WTC11 (cell line): ENCODE measurements around the gene TPCN2. TPM values are rescaled to one million over a fixed set of nuclear protein-coding genes. Genes with fewer than 3 reads are reported as not detected.

Experiments
- ATAC-seq: fragments of 200-7000 bp; cut with Tn5 transposase; 2 replicates; pipeline ENCODE4 v1.10.0; 2021; ENCODE audit warnings: mild to moderate bottlenecking, moderate library complexity
- CTCF ChIA-PET: fragments of 300-600 bp; sonication (Branson Sonifier 250); formaldehyde crosslinking; loops from one replicate; lab custom pipeline; 2021; ENCODE audit warnings: antibody characterized with exemption; lab: Charles Lee
- POLR2A ChIA-PET: fragments of 350-600 bp; sonication (Branson Sonifier 250); formaldehyde crosslinking; loops from one replicate; lab custom pipeline; 2021; ENCODE audit warnings: antibody characterized with exemption; lab: Charles Lee
- DNase-seq: peaks from one replicate; pipeline ENCODE4 v3.0.0; 2021; ENCODE audit warnings: low spot score
- H3K27ac Mint-ChIP-seq: 2 replicates; pipeline ENCODE4 v1.8.0; 2021; ENCODE audit warnings: mixed read lengths
- H3K27me3 Mint-ChIP-seq: 2 replicates; pipeline ENCODE4 v1.8.0; 2021; ENCODE audit warnings: low read depth, mild to moderate bottlenecking, moderate library complexity, mixed read lengths
- H3K36me3 Mint-ChIP-seq: 2 replicates; pipeline ENCODE4 v1.8.0; 2021; ENCODE audit warnings: mixed read lengths
- H3K4me1 Mint-ChIP-seq: 2 replicates; pipeline ENCODE4 v1.8.0; 2022; ENCODE audit warnings: mixed read lengths
- H3K4me3 Mint-ChIP-seq: 2 replicates; pipeline ENCODE4 v1.8.0; 2021; ENCODE audit warnings: mild to moderate bottlenecking, moderate library complexity, mixed read lengths
- H3K9me3 Mint-ChIP-seq: 2 replicates; pipeline ENCODE4 v1.8.0; 2021; ENCODE audit warnings: mixed read lengths
- CBFB ChIP-seq: sonication (generic); formaldehyde crosslinking; IDR thresholded peaks from 2 replicates; pipeline ENCODE4 v1.8.1; 2022; ENCODE audit warnings: mild to moderate bottlenecking, low read depth, missing genetic modification reagents
- CREM ChIP-seq: sonication (generic); formaldehyde crosslinking; IDR thresholded peaks from 2 replicates; pipeline ENCODE4 v1.8.1; 2022; ENCODE audit warnings: mild to moderate bottlenecking, missing genetic modification reagents, moderate library complexity
- GABPB1 ChIP-seq: sonication (generic); formaldehyde crosslinking; IDR thresholded peaks from 2 replicates; pipeline ENCODE4 v1.8.1; 2023; ENCODE audit warnings: mild to moderate bottlenecking, missing genetic modification reagents
- GRHL2 ChIP-seq: fragments of 250-450 bp; sonication (Bioruptor Pico); IDR thresholded peaks from 2 replicates; pipeline ENCODE4 v1.8.0; 2022; ENCODE audit warnings: mild to moderate bottlenecking, moderate library complexity; ENCODE audit not compliant: insufficient replicate concordance, severe bottlenecking
- IRF2 ChIP-seq: sonication (generic); formaldehyde crosslinking; IDR thresholded peaks from 2 replicates; pipeline ENCODE4 v1.8.0; 2022; ENCODE audit warnings: low read depth, missing genetic modification reagents, borderline replicate concordance
- NFE2L1 ChIP-seq: sonication (generic); formaldehyde crosslinking; IDR thresholded peaks from 2 replicates; pipeline ENCODE4 v1.8.1; 2023; ENCODE audit warnings: missing genetic modification reagents
- NR1H2 ChIP-seq: sonication (generic); formaldehyde crosslinking; IDR thresholded peaks from 2 replicates; pipeline ENCODE4 v1.9.0; 2021; ENCODE audit warnings: mild to moderate bottlenecking, moderate library complexity, missing genetic modification reagents
- NR3C1 ChIP-seq: sonication (generic); formaldehyde crosslinking; conservative IDR thresholded peaks from 2 replicates; pipeline ENCODE4 v1.8.1; 2023; ENCODE audit warnings: low read depth, mild to moderate bottlenecking, missing genetic modification reagents
- SMAD4 ChIP-seq: sonication (generic); formaldehyde crosslinking; IDR thresholded peaks from 2 replicates; pipeline ENCODE4 v1.8.0; 2022; ENCODE audit warnings: mild to moderate bottlenecking, missing genetic modification reagents
- TEAD1 ChIP-seq: sonication (generic); formaldehyde crosslinking; IDR thresholded peaks from 2 replicates; pipeline ENCODE4 v1.8.0; 2022; ENCODE audit warnings: mild to moderate bottlenecking, missing genetic modification reagents
- ZNF317 ChIP-seq: sonication (generic); formaldehyde crosslinking; IDR thresholded peaks from 2 replicates; pipeline ENCODE4 v1.8.1; 2023; ENCODE audit warnings: low read depth, mild to moderate bottlenecking, moderate library complexity, missing genetic modification reagents, borderline replicate concordance
- total RNA-seq: library from RNA; stranded (reverse); gene quantifications from 3 replicates; pipeline ENCODE4 v1.2.3, GENCODE V29; 2021
- TF ChIP-seq, protein P1 (sequence below): fragments of 200-600 bp; IDR thresholded peaks from 2 replicates; pipeline ENCODE4 v1.8.0; 2022; ENCODE audit warnings: antibody characterized with exemption
- TF ChIP-seq, protein P2 (sequence below): fragments of 250-450 bp; sonication (Bioruptor Pico); conservative IDR thresholded peaks from 2 replicates; pipeline ENCODE4 v1.9.0; 2021; ENCODE audit warnings: mild to moderate bottlenecking
- TF ChIP-seq, protein P3 (sequence below): sonication (generic); formaldehyde crosslinking; IDR thresholded peaks from 2 replicates; pipeline ENCODE4 v1.8.0; 2022; ENCODE audit warnings: mild to moderate bottlenecking, missing genetic modification reagents
- TF ChIP-seq, protein P4 (sequence below): sonication (generic); formaldehyde crosslinking; conservative IDR thresholded peaks from 2 replicates; pipeline ENCODE4 v1.8.1; 2022; ENCODE audit warnings: mild to moderate bottlenecking, missing genetic modification reagents
- TF ChIP-seq, protein P5 (sequence below): sonication (generic); formaldehyde crosslinking; IDR thresholded peaks from 2 replicates; pipeline ENCODE4 v1.8.1; 2023; ENCODE audit warnings: mild to moderate bottlenecking, missing genetic modification reagents, moderate library complexity
- TF ChIP-seq, protein P6 (sequence below): fragments of 250-450 bp; sonication (Bioruptor Pico); IDR thresholded peaks from 2 replicates; pipeline ENCODE4 v1.9.0; 2021; ENCODE audit warnings: mild to moderate bottlenecking
- TF ChIP-seq, protein P7 (sequence below): sonication (generic); formaldehyde crosslinking; IDR thresholded peaks from 2 replicates; pipeline ENCODE4 v1.8.0; 2022; ENCODE audit warnings: mild to moderate bottlenecking, missing genetic modification reagents
- TF ChIP-seq, protein P8 (sequence below): fragments of 250-450 bp; sonication (Bioruptor Pico); IDR thresholded peaks from 2 replicates; pipeline ENCODE4 v1.8.0; 2021; ENCODE audit warnings: mild to moderate bottlenecking
- TF ChIP-seq, protein P9 (sequence below): fragments of 250-450 bp; sonication (Bioruptor Pico); IDR thresholded peaks from 2 replicates; pipeline ENCODE4 v1.9.0; 2021; ENCODE audit warnings: mild to moderate bottlenecking, borderline replicate concordance

TPCN2 gene
- total RNA-seq, 1 experiment from 2014 or later, result 24.6 TPM

DNA sequence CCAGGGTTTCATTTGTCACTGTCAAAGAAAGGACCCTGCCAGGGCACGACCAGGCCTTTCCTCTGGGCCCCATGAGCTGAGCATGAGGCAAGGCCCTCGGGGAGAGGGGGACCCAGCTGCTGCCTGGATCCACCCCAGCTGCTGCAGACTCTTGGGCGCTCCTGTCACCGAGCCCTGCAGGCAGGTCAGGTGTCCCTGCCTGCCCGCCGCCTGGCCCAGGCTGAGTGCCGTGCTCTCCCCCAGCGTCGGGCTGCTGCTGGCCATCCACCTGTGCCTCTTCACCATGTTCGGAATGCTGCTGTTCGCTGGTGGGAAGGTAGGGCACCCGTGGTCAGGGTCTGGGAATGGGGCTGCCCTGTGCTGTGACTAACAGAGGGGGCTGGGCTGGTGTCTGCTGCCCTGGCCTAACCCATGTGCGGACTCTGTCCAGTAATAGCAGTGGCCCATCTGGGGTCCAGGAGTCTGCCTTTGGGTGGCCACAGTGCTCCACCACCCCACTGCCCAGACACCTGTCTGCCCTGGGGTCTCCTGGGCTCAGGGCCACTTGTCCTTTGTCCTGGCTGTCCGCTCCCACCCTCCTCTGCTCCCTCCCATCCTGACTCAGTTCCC lies 15.0 kb downstream of the TPCN2 start (continued):
- TF ChIP-seq, protein P1, sequence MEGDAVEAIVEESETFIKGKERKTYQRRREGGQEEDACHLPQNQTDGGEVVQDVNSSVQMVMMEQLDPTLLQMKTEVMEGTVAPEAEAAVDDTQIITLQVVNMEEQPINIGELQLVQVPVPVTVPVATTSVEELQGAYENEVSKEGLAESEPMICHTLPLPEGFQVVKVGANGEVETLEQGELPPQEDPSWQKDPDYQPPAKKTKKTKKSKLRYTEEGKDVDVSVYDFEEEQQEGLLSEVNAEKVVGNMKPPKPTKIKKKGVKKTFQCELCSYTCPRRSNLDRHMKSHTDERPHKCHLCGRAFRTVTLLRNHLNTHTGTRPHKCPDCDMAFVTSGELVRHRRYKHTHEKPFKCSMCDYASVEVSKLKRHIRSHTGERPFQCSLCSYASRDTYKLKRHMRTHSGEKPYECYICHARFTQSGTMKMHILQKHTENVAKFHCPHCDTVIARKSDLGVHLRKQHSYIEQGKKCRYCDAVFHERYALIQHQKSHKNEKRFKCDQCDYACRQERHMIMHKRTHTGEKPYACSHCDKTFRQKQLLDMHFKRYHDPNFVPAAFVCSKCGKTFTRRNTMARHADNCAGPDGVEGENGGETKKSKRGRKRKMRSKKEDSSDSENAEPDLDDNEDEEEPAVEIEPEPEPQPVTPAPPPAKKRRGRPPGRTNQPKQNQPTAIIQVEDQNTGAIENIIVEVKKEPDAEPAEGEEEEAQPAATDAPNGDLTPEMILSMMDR, result no peak
- TF ChIP-seq GABPB1 (CRISPR knock-in tag), result no peak
- no peak for TF ChIP-seq ZNF317 (CRISPR knock-in tag)
- TF ChIP-seq NR1H2 (CRISPR knock-in tag), result no peak
- TF ChIP-seq, protein P2, sequence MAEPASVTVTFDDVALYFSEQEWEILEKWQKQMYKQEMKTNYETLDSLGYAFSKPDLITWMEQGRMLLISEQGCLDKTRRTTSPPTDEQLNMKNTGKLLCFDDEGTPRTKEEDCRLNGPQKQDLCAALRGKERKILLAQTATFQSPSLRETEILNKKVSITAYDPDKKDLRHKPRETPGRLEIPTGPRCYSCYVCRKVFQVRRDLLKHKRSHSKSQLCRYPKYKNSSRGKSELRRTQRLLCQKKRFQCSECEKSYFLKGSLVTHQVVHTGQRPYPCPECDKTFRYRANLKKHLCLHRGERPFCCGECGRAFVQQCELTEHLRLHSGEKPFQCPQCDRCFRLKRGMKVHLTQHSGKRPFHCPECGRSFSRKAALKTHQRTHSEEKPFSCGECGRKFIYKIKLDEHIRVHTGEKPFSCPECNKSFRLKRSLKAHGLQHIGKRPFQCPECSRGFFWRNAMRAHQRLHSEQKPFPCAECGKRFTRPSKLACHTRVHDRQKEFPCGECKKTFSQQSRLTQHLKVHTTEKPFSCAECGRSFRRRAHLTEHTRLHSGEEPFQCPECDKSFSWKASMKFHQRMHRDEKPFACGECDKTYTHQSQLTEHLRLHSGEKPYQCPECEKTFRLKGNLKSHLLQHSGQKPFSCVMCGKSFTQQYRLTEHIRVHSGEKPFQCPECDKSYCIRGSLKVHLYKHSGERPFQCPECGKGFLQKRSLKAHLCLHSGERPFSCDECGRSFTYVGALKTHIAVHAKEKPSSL (CRISPR knock-in tag), result no peak
- TF ChIP-seq NFE2L1 (CRISPR knock-in tag), result no peak

DNA sequence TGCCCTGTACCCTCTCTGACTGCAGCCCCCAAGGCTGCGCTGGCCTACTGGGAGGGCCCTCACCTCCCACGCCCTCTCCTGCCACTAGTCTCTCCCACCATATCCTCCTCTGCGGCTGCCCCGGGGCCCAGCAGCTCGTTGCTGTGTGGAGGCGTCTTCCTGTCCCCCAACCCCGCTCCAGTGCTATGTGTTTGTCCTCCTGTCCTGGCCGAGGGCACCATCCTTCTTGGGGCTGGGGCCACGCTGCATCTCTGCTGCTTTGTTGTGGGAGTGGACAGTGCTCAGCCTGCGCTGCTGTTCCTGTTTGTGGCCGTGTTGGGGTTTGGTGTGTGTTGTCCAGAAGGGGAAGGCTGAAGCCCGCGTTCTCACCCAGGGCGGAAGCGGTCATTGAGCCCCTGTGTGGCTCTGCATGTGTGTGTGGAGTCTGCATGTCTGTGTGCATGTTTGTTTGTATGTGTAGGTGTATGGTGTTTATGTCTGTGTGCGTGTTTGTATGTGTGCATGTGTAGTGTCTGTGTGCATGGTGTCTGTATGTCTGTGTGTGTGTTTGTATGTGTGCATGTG lies 15.7 kb downstream of the TPCN2 start:
- Mint-ChIP-seq H3K27ac (no peak overlapping the region), H3K36me3 (no peaks in the 10 kb centered on the region), H3K27me3 (no peaks in the 10 kb centered on the region; the same call in 1 of the 2 replicates), H3K4me3 (no peak overlapping the region)
- no peak for DNase-seq
- POLR2A ChIA-PET, result no interaction called here
- ATAC-seq, result no peak
- no peak for TF ChIP-seq CREM (CRISPR knock-in tag)
- TF ChIP-seq, protein P3, sequence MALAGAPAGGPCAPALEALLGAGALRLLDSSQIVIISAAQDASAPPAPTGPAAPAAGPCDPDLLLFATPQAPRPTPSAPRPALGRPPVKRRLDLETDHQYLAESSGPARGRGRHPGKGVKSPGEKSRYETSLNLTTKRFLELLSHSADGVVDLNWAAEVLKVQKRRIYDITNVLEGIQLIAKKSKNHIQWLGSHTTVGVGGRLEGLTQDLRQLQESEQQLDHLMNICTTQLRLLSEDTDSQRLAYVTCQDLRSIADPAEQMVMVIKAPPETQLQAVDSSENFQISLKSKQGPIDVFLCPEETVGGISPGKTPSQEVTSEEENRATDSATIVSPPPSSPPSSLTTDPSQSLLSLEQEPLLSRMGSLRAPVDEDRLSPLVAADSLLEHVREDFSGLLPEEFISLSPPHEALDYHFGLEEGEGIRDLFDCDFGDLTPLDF (CRISPR knock-in tag), result no peak
- TF ChIP-seq, protein P4, sequence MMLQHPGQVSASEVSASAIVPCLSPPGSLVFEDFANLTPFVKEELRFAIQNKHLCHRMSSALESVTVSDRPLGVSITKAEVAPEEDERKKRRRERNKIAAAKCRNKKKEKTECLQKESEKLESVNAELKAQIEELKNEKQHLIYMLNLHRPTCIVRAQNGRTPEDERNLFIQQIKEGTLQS, result no peak
- TF ChIP-seq IRF2 (CRISPR knock-in tag), result no peak
- no peak for TF ChIP-seq TEAD1 (CRISPR knock-in tag)
- TF ChIP-seq, protein P5, sequence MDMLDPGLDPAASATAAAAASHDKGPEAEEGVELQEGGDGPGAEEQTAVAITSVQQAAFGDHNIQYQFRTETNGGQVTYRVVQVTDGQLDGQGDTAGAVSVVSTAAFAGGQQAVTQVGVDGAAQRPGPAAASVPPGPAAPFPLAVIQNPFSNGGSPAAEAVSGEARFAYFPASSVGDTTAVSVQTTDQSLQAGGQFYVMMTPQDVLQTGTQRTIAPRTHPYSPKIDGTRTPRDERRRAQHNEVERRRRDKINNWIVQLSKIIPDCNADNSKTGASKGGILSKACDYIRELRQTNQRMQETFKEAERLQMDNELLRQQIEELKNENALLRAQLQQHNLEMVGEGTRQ (CRISPR knock-in tag), result no peak
- no peak for TF ChIP-seq NFE2L1 (CRISPR knock-in tag)
- TF ChIP-seq, protein P6, sequence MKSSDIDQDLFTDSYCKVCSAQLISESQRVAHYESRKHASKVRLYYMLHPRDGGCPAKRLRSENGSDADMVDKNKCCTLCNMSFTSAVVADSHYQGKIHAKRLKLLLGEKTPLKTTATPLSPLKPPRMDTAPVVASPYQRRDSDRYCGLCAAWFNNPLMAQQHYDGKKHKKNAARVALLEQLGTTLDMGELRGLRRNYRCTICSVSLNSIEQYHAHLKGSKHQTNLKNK (CRISPR knock-in tag), result no peak
- TF ChIP-seq, protein P7, sequence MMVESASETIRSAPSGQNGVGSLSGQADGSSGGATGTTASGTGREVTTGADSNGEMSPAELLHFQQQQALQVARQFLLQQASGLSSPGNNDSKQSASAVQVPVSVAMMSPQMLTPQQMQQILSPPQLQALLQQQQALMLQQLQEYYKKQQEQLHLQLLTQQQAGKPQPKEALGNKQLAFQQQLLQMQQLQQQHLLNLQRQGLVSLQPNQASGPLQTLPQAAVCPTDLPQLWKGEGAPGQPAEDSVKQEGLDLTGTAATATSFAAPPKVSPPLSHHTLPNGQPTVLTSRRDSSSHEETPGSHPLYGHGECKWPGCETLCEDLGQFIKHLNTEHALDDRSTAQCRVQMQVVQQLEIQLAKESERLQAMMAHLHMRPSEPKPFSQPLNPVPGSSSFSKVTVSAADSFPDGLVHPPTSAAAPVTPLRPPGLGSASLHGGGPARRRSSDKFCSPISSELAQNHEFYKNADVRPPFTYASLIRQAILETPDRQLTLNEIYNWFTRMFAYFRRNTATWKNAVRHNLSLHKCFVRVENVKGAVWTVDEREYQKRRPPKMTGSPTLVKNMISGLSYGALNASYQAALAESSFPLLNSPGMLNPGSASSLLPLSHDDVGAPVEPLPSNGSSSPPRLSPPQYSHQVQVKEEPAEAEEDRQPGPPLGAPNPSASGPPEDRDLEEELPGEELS (CRISPR knock-in tag), result no peak
- no peak for TF ChIP-seq SMAD4 (CRISPR knock-in tag)
- TF ChIP-seq, protein P8, sequence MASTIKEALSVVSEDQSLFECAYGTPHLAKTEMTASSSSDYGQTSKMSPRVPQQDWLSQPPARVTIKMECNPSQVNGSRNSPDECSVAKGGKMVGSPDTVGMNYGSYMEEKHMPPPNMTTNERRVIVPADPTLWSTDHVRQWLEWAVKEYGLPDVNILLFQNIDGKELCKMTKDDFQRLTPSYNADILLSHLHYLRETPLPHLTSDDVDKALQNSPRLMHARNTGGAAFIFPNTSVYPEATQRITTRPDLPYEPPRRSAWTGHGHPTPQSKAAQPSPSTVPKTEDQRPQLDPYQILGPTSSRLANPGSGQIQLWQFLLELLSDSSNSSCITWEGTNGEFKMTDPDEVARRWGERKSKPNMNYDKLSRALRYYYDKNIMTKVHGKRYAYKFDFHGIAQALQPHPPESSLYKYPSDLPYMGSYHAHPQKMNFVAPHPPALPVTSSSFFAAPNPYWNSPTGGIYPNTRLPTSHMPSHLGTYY, result no peak
- TF ChIP-seq GRHL2 (CRISPR knock-in tag), result no peak
- TF ChIP-seq CBFB (CRISPR knock-in tag), result no peak
- TF ChIP-seq NR3C1 (CRISPR knock-in tag), result no peak
- TF ChIP-seq, protein P9, sequence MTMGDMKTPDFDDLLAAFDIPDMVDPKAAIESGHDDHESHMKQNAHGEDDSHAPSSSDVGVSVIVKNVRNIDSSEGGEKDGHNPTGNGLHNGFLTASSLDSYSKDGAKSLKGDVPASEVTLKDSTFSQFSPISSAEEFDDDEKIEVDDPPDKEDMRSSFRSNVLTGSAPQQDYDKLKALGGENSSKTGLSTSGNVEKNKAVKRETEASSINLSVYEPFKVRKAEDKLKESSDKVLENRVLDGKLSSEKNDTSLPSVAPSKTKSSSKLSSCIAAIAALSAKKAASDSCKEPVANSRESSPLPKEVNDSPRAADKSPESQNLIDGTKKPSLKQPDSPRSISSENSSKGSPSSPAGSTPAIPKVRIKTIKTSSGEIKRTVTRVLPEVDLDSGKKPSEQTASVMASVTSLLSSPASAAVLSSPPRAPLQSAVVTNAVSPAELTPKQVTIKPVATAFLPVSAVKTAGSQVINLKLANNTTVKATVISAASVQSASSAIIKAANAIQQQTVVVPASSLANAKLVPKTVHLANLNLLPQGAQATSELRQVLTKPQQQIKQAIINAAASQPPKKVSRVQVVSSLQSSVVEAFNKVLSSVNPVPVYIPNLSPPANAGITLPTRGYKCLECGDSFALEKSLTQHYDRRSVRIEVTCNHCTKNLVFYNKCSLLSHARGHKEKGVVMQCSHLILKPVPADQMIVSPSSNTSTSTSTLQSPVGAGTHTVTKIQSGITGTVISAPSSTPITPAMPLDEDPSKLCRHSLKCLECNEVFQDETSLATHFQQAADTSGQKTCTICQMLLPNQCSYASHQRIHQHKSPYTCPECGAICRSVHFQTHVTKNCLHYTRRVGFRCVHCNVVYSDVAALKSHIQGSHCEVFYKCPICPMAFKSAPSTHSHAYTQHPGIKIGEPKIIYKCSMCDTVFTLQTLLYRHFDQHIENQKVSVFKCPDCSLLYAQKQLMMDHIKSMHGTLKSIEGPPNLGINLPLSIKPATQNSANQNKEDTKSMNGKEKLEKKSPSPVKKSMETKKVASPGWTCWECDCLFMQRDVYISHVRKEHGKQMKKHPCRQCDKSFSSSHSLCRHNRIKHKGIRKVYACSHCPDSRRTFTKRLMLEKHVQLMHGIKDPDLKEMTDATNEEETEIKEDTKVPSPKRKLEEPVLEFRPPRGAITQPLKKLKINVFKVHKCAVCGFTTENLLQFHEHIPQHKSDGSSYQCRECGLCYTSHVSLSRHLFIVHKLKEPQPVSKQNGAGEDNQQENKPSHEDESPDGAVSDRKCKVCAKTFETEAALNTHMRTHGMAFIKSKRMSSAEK (CRISPR knock-in tag), result no peak
- TF ChIP-seq, all 79 proteins: peak for 0
- Mint-ChIP-seq H3K4me1 (no peaks in the 10 kb centered on the region), H3K9me3 (no peaks in the 10 kb centered on the region)
- CTCF ChIA-PET, result no interaction called here
